Loucy (cell line): ENCODE data around the gene SNX21.

Experiments
- H2AFZ ChIP-seq: fragments of 200-600 bp; sonication (generic); 2 replicates; pipeline ENCODE4 v1.6.0; 2016; ENCODE audit warnings: antibody characterized with exemption, mild to moderate bottlenecking, low read length, moderate library complexity
- H3F3A ChIP-seq: fragments of 200-600 bp; 2 replicates; pipeline ENCODE4 v1.6.0; 2016; ENCODE audit warnings: antibody characterized with exemption, low read depth, mild to moderate bottlenecking
- H3K27me3 ChIP-seq: fragments of 200-600 bp; sonication (generic); 2 replicates; pipeline ENCODE4 v1.6.1; 2014; ENCODE audit warnings: low read length, mild to moderate bottlenecking; ENCODE audit not compliant: insufficient read depth, poor library complexity, severe bottlenecking
- H3K36me3 ChIP-seq: fragments of 200-600 bp; sonication (generic); 2 replicates; pipeline ENCODE4 v1.6.1; 2016; ENCODE audit warnings: low read length; ENCODE audit not compliant: insufficient read depth
- H3K4me1 ChIP-seq: fragments of 200-600 bp; sonication (generic); 2 replicates; pipeline ENCODE4 v1.5.1; 2014; ENCODE audit warnings: low read length, mild to moderate bottlenecking; ENCODE audit not compliant: insufficient read depth, poor library complexity, severe bottlenecking
- H3K4me2 ChIP-seq: fragments of 200-600 bp; sonication (generic); 2 replicates; pipeline ENCODE4 v1.6.0; 2014; ENCODE audit warnings: antibody characterized with exemption, low read length, low read depth, mild to moderate bottlenecking; ENCODE audit not compliant: poor library complexity, severe bottlenecking
- H3K4me3 ChIP-seq: fragments of 200-600 bp; sonication (generic); 2 replicates; pipeline ENCODE4 v1.5.1; 2014; ENCODE audit warnings: low read length, mild to moderate bottlenecking, mixed read lengths; ENCODE audit not compliant: poor library complexity, severe bottlenecking
- H3K79me2 ChIP-seq: fragments of 200-600 bp; sonication (generic); 2 replicates; pipeline ENCODE4 v1.6.1; 2014; ENCODE audit warnings: low read length; ENCODE audit not compliant: insufficient read depth
- H3K9ac ChIP-seq: fragments of 200-600 bp; sonication (generic); 2 replicates; pipeline ENCODE4 v1.6.0; 2014; ENCODE audit warnings: mild to moderate bottlenecking, low read depth, low read length, moderate library complexity; ENCODE audit not compliant: poor library complexity, severe bottlenecking
- H3K9me2 ChIP-seq: fragments of 200-600 bp; sonication (generic); replicated peaks from 2 replicates; pipeline ENCODE4 v1.6.1; 2016; ENCODE audit warnings: low read depth, low read length, mixed read lengths
- H3K9me3 ChIP-seq: fragments of 200-600 bp; sonication (generic); 2 replicates; pipeline ENCODE4 v1.6.1; 2014; ENCODE audit warnings: mild to moderate bottlenecking, antibody characterized with exemption, low read length, low read depth; ENCODE audit not compliant: insufficient read depth
- H4K20me1 ChIP-seq: fragments of 200-600 bp; sonication (generic); 2 replicates; pipeline ENCODE4 v1.6.0; 2014; ENCODE audit warnings: antibody characterized with exemption, low read length, mild to moderate bottlenecking; ENCODE audit not compliant: insufficient read depth, poor library complexity, severe bottlenecking
- EZH2phosphoT487 ChIP-seq: fragments of 200-600 bp; IDR thresholded peaks from 2 replicates; pipeline ENCODE4 v1.6.1; 2018; ENCODE audit warnings: antibody characterized with exemption, mild to moderate bottlenecking, moderate library complexity, borderline replicate concordance
- TF ChIP-seq, protein P1 (sequence below): fragments of 200-600 bp; sonication (generic); conservative IDR thresholded peaks from 2 replicates; pipeline ENCODE4 v1.5.1; 2014; ENCODE audit warnings: mild to moderate bottlenecking, antibody characterized with exemption, low read length

Gene SNX21

DNA sequence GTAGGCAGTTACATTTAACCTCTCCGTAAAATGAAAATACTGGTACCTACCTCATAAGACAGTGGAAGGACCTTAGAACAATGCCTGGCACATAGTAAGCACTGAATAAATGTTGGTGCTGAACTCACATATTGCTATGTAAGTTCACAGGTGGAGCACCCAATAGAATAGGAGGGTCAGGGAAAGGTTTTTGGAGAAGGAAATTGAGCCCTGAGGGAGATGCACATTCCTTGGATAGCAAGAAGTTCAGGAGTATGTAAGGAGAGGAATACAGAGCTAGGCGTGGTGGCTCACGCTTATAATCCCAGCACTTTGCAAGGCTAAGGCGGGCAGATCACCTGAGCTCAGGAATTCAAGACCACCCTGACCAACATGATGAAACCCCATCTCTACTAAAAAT is 14.1 kb upstream of the SNX21 start:
- Histone ChIP-seq H3K36me3 (peaks cover 22% of the 10 kb centered on the region; the same call in 1 of the 2 replicates), H3K79me2 (peaks cover 24% of the 10 kb centered on the region), H3K4me3 (no peak overlapping the region), H3K4me2 (no peak overlapping the region), H3F3A (peaks cover 2% of the 10 kb centered on the region; the same call in 1 of the 2 replicates), H3K9me2 (no peaks in the 10 kb centered on the region), H3K4me1 (peaks cover 14% of the 10 kb centered on the region), H4K20me1 (peaks cover 9% of the 10 kb centered on the region), H2AFZ (no peak overlapping the region), H3K9me3 (no peaks in the 10 kb centered on the region), H3K9ac (no peak overlapping the region), H3K27me3 (no peaks in the 10 kb centered on the region)
- TF ChIP-seq, protein P1, sequence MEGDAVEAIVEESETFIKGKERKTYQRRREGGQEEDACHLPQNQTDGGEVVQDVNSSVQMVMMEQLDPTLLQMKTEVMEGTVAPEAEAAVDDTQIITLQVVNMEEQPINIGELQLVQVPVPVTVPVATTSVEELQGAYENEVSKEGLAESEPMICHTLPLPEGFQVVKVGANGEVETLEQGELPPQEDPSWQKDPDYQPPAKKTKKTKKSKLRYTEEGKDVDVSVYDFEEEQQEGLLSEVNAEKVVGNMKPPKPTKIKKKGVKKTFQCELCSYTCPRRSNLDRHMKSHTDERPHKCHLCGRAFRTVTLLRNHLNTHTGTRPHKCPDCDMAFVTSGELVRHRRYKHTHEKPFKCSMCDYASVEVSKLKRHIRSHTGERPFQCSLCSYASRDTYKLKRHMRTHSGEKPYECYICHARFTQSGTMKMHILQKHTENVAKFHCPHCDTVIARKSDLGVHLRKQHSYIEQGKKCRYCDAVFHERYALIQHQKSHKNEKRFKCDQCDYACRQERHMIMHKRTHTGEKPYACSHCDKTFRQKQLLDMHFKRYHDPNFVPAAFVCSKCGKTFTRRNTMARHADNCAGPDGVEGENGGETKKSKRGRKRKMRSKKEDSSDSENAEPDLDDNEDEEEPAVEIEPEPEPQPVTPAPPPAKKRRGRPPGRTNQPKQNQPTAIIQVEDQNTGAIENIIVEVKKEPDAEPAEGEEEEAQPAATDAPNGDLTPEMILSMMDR, result no peak
- TF ChIP-seq EZH2phosphoT487, result no peak

DNA sequence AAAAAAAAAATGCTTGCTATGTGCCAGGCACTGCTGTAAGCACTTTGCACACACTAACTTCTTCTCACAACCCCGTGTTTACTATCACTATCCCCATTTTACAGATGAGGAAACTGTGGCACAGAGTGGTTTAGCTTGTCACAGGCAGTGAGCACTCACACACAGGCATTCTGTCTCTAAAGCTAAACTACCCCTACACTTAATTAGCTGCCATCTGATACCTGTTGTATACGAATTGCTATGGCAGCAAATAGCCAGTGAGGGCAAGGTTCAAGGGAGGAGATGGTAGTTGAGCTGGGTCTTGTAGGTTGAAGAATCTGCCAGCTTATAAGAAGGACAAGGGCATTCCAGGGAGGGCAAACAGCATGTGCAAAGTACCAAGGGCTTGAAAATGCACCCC is 11.7 kb upstream of the SNX21 start:
- Histone ChIP-seq H3K9ac (no peak overlapping the region), H3F3A (peaks cover 2% of the 10 kb centered on the region; the same call in 1 of the 2 replicates), H3K4me3 (no peak overlapping the region), H3K9me2 (no peaks in the 10 kb centered on the region), H3K4me2 (no peak overlapping the region), H3K79me2 (no peaks in the 10 kb centered on the region), H3K4me1 (no peaks in the 10 kb centered on the region), H4K20me1 (no peaks in the 10 kb centered on the region), H3K36me3 (peaks cover 3% of the 10 kb centered on the region; the same call in 1 of the 2 replicates), H3K27me3 (no peaks in the 10 kb centered on the region), H2AFZ (no peak overlapping the region), H3K9me3 (no peaks in the 10 kb centered on the region)
- no peak for TF ChIP-seq EZH2phosphoT487

DNA sequence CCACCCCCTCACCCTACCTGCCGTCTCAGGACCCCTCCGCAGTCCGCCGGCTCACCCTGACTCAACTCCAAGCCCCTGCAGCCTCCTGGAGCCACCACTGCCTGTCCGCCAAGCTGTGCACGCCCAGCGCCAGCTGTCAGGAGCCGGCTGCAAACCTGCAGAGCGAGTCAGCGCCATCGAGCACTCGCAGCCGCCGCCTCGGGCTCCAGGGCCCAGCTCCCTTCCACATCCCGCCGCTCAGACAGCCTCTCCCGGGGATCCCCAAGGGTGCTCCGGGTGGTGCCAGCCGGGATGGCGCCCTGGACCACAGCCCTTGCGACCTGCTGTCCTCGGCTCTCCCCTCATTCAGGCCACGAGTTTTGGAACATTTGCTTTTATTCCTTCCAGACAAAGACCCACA is 10.7 kb upstream of the SNX21 start:
- no peak overlapping the region for H3K4me2 ChIP-seq
- no peak overlapping the region for H3K4me3 ChIP-seq
- no peak overlapping the region for H2AFZ ChIP-seq
- H3K79me2 ChIP-seq, result no peaks in the 10 kb centered on the region
- no peaks in the 10 kb centered on the region for H3K9me3 ChIP-seq
- H3F3A ChIP-seq, result peaks cover under 1% of the 10 kb centered on the region; the same call in 1 of the 2 replicates
- H3K36me3 ChIP-seq, result no peaks in the 10 kb centered on the region
- no peak for TF ChIP-seq EZH2phosphoT487
- TF ChIP-seq, protein P1, result no peak
- no peaks in the 10 kb centered on the region for H3K4me1 ChIP-seq
- no peak overlapping the region for H3K9ac ChIP-seq
- H3K9me2 ChIP-seq, result no peaks in the 10 kb centered on the region
- H4K20me1 ChIP-seq, result no peaks in the 10 kb centered on the region
- H3K27me3 ChIP-seq, result no peaks in the 10 kb centered on the region
